Heart left ventricle (tissue), 13 donors: Measurements from ENCODE around the gene DUSP19.

Experiments
- POLR2A ChIP-seq, 2 donors: fragments of 450-650 bp; IDR thresholded peaks; one replicate each; pipeline ENCODE4 v1.6.1; 2017; ENCODE audit warnings: antibody characterized with exemption in 2 of 2, mild to moderate bottlenecking in 2 of 2, moderate library complexity in 2 of 2
- TF ChIP-seq, protein P1 (sequence below), 12 donors: fragments of 200-600 bp; sonication (generic) in 4 of 12; IDR thresholded peaks; one replicate each; pipeline versions ENCODE4 v1.5.0 to v1.8.0; 2018 to 2022; ENCODE audit warnings: antibody characterized with exemption in 12 of 12, mild to moderate bottlenecking in 5 of 12
- donor health status: ischemic (EF 13 %, LVEDD 7.1; RV severe dilation, severe dysfunction).
- donor health status: DM: no; HTN: yes; CAD: no.
- donor health status: DM: no; HTN: no; CAD: no.
- donor health status: ischemic (EF 25% LVEDD 6.9; RV normal size, moderate dysfunction).
- donor health status: ischemic (EF 25% LVEDD 5.7; RV mildly dilated, moderate dysfunction).
- donor health status: ischemic (EF 35%, LVEDD 5.7; RV mildly dilated, moderate dysfunction).
- donor health status: nonischemic (EF 11% LVEDD 7.7; RV severe dilation, severe dysfunction).
- donor health status: DM: yes; HTN: yes; CAD: no.
- donor health status: PGD.
- donor health status: ischemic (EF 29% LVEDD 5.4; RV normal size, mild dysfunction).
- donor health status: nonischemic (EF 23%, LVEDD 6.1; RV moderate dilation, normal function).

DNA sequence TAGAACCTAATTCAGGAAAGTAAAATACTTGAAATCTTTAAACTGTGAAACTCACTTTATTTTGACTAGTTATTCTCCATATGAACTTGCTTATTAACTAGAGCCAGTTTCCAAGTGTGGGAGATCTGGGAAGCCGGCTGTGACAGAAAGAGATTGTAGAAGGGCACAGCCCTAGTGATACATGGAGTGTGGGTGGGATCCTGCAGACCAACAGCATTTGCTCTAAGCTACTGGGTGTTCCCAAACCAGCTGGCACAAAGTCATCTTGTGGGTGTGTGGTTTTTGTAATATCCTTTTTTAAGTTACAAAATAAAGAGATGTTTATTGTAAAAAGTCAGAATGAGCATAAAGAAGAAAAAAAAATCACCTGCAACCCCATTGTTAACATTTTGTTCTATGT, 3.4 kb downstream of the DUSP19 start:
- TF ChIP-seq, protein P1, sequence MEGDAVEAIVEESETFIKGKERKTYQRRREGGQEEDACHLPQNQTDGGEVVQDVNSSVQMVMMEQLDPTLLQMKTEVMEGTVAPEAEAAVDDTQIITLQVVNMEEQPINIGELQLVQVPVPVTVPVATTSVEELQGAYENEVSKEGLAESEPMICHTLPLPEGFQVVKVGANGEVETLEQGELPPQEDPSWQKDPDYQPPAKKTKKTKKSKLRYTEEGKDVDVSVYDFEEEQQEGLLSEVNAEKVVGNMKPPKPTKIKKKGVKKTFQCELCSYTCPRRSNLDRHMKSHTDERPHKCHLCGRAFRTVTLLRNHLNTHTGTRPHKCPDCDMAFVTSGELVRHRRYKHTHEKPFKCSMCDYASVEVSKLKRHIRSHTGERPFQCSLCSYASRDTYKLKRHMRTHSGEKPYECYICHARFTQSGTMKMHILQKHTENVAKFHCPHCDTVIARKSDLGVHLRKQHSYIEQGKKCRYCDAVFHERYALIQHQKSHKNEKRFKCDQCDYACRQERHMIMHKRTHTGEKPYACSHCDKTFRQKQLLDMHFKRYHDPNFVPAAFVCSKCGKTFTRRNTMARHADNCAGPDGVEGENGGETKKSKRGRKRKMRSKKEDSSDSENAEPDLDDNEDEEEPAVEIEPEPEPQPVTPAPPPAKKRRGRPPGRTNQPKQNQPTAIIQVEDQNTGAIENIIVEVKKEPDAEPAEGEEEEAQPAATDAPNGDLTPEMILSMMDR (IDR thresholded peaks at IDR 0.05) = no peak
- no peak for TF ChIP-seq POLR2A (IDR thresholded peaks at IDR 0.05)
